Karpas-422 (cell line): ENCODE measurements around the gene LDLR. TPM values are rescaled to one million over a fixed set of nuclear protein-coding genes. Genes with fewer than 3 reads are reported as not detected.

Experiments
- DNase-seq: peaks from one replicate; pipeline ENCODE4 v3.0.0-alpha.2; 2015
- H2AFZ ChIP-seq: fragments of 200-600 bp; sonication (generic); 2 replicates; pipeline ENCODE4 v1.6.1; 2014; ENCODE audit warnings: antibody characterized with exemption, low read length, mixed read lengths
- H3K27ac ChIP-seq: fragments of 200-600 bp; sonication (generic); 2 replicates; pipeline ENCODE4 v1.5.1; 2014; ENCODE audit warnings: mild to moderate bottlenecking, low read length, moderate library complexity
- H3K27me3 ChIP-seq: fragments of 200-600 bp; sonication (generic); 2 replicates; pipeline ENCODE4 v1.6.1; 2014; ENCODE audit warnings: low read length, mixed read lengths
- H3K36me3 ChIP-seq: fragments of 200-600 bp; sonication (generic); 2 replicates; pipeline ENCODE4 v1.6.1; 2014; ENCODE audit warnings: low read length, mixed read lengths; ENCODE audit not compliant: insufficient read depth
- H3K4me1 ChIP-seq: fragments of 200-600 bp; sonication (generic); 2 replicates; pipeline ENCODE4 v1.6.1; 2014; ENCODE audit warnings: mild to moderate bottlenecking, low read length, mixed read lengths
- H3K4me2 ChIP-seq: fragments of 200-600 bp; sonication (generic); 2 replicates; pipeline ENCODE4 v1.6.1; 2014; ENCODE audit warnings: low read length, low read depth, mild to moderate bottlenecking; ENCODE audit not compliant: poor library complexity, severe bottlenecking
- H3K4me3 ChIP-seq: fragments of 200-600 bp; sonication (generic); 2 replicates; pipeline ENCODE4 v1.5.1; 2014; ENCODE audit warnings: mild to moderate bottlenecking, antibody characterized with exemption, low read length, mixed read lengths
- H3K79me2 ChIP-seq: fragments of 200-600 bp; sonication (generic); 2 replicates; pipeline ENCODE4 v1.6.1; 2014; ENCODE audit warnings: mild to moderate bottlenecking, low read length, mixed read lengths
- H3K9ac ChIP-seq: fragments of 200-600 bp; sonication (generic); 2 replicates; pipeline ENCODE4 v1.6.0; 2014; ENCODE audit warnings: low read length
- H3K9me2 ChIP-seq: fragments of 200-600 bp; sonication (generic), shearing (Covaris generic); replicated peaks from 2 replicates; pipeline ENCODE4 v1.6.0; 2014; ENCODE audit warnings: mild to moderate bottlenecking, low read length, moderate library complexity; ENCODE audit not compliant: insufficient read depth
- H3K9me3 ChIP-seq: fragments of 300-700, 200-600 bp; sonication (generic); 2 replicates; pipeline ENCODE4 v1.6.1; 2014; ENCODE audit warnings: low read length, mixed read lengths
- H4K20me1 ChIP-seq: fragments of 200-600 bp; sonication (generic); 2 replicates; pipeline ENCODE4 v1.6.1; 2014; ENCODE audit warnings: mild to moderate bottlenecking, antibody characterized with exemption, low read length, low read depth; ENCODE audit not compliant: insufficient read depth
- total RNA-seq: library from RNA; depleted of rRNA; stranded (reverse); fragments of >200 nt; shearing (Covaris generic); gene quantifications from 2 replicates; pipeline ENCODE4 v1.2.3, GENCODE V29; 2014; ENCODE audit warnings: low replicate concordance

Gene LDLR
- total RNA-seq, 1 experiment from 2014 or later = 49.8 TPM

GRCh38 chr19:11125994-11126685 is 36.9 kb downstream of the LDLR start:
- Histone ChIP-seq H2AFZ (no peak overlapping the region), H3K27ac (no peak overlapping the region), H4K20me1 (peaks cover 17% of the 10 kb centered on the region), H3K27me3 (no peaks in the 10 kb centered on the region), H3K9ac (no peak overlapping the region), H3K79me2 (no peaks in the 10 kb centered on the region), H3K4me1 (no peaks in the 10 kb centered on the region), H3K36me3 (peaks cover 50% of the 10 kb centered on the region), H3K4me3 (no peak overlapping the region), H3K4me2 (no peak overlapping the region), H3K9me2 (no peaks in the 10 kb centered on the region), H3K9me3 (no peaks in the 10 kb centered on the region)
- DNase-seq = peak; percentile 90

- no peak for DNase-seq
- Histone ChIP-seq H4K20me1 (peaks cover 28% of the 10 kb centered on the region), H3K9me3 (no peaks in the 10 kb centered on the region), H3K36me3 (peaks cover 60% of the 10 kb centered on the region), H2AFZ (no peak overlapping the region), H3K9me2 (no peaks in the 10 kb centered on the region), H3K79me2 (no peaks in the 10 kb centered on the region), H3K9ac (no peak overlapping the region), H3K27me3 (no peaks in the 10 kb centered on the region), H3K4me2 (no peak overlapping the region), H3K27ac (no peak overlapping the region), H3K4me1 (no peaks in the 10 kb centered on the region), H3K4me3 (no peak overlapping the region)
Observed at GRCh38 chr19:11127905-11128304, 38.6 kb downstream of the LDLR start.

DNA sequence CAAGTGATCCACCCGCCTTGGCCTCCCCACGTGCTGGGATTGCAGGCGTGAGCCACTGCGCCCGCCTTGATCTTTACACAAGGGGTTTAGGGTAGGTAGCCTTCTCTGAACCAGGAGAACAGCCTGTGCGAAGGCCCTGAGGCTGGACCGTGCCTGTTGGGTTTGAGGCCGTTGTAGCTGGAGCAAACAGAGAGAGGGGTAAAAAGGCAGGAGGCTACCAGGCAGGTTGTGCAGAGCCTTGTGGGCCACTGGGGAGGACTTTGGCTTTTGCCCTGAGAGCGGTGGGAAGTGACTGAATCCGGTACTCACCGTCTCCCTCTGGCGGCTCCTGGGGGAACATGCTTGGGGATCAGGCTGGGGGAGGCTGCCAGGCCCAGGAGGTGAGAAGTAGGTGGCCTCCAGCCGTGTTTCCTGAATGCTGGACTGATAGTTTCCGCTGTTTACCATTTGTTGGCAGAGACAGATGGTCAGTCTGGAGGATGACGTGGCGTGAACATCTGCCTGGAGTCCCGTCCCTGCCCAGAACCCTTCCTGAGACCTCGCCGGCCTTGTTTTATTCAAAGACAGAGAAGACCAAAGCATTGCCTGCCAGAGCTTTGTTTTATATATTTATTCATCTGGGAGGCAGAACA is 41.7 kb downstream of the LDLR start:
- Histone ChIP-seq H3K27me3 (no peaks in the 10 kb centered on the region), H3K36me3 (peaks cover 51% of the 10 kb centered on the region), H3K4me2 (no peak overlapping the region), H3K4me1 (no peaks in the 10 kb centered on the region), H3K9ac (no peak overlapping the region), H4K20me1 (peaks cover 25% of the 10 kb centered on the region), H3K9me2 (no peaks in the 10 kb centered on the region), H3K4me3 (no peak overlapping the region), H3K9me3 (no peaks in the 10 kb centered on the region), H3K79me2 (no peaks in the 10 kb centered on the region), H3K27ac (no peak overlapping the region), H2AFZ (no peak overlapping the region)
- DNase-seq = peak; percentile 89

GRCh38 chr19:11131471-11131870 is 42.2 kb downstream of the LDLR start:
- no peak for DNase-seq
- no peak overlapping the region for H3K9ac ChIP-seq
- peaks cover 48% of the 10 kb centered on the region for H3K36me3 ChIP-seq

GRCh38 chr19:11136400-11137101 is 47.3 kb downstream of the LDLR start:
- peaks cover 10% of the 10 kb centered on the region for H4K20me1 ChIP-seq
- DNase-seq = no peak

More at GRCh38 chr19:11131471-11131870, 42.2 kb downstream of the LDLR start:
- no peaks in the 10 kb centered on the region for H3K79me2 ChIP-seq
- H2AFZ ChIP-seq = no peak overlapping the region
- peaks cover 22% of the 10 kb centered on the region for H4K20me1 ChIP-seq
- H3K9me3 ChIP-seq = no peaks in the 10 kb centered on the region
- H3K4me1 ChIP-seq = no peaks in the 10 kb centered on the region
- no peak overlapping the region for H3K4me3 ChIP-seq
- H3K27ac ChIP-seq = no peak overlapping the region
- no peak overlapping the region for H3K4me2 ChIP-seq
- no peaks in the 10 kb centered on the region for H3K27me3 ChIP-seq
- H3K9me2 ChIP-seq = no peaks in the 10 kb centered on the region

DNA sequence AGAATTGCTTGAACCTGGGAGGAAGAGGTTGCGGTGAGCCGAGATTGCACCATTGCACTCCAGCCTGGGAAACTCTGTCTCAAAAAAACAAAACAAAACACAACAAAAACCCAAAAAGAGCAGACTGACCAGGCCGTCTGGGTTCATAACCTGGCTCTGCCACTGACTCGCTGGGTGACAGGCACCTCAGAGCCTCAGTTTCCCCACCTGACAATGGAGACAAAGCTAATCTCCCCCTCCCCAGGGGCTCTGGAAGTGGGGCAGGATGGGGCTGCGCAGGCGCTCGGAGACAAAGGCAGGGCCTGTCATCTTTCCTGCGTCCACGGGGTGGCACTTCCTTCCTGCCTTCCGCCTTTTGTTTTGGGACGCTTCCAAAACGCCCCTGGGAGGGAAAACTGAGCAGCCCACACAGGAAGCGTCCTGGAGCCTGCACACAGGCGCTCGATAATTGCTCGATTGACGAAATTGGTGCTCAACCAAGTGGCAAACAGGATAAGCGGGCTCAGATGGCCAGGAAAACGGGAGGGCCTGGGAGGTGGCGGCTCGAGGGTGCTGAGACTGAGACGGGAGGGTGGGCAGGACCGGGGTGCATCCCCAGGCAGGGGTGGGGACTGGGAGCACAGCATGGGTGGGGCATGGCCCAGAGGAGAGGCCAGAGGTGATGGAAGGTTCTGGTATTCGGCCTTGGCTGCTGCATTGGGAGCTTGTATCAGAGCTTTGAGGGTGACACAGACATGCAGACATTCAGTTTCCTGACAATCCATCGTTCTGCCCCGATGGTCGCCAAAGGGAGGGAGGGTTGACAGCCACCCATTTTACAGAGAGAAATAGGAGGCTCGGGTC is 48.5 kb downstream of the LDLR start:
- peak overlapping the region; percentile 41; the same call in 1 of the 2 replicates for H3K9ac ChIP-seq
- peaks cover 5% of the 10 kb centered on the region; the same call in 1 of the 2 replicates for H3K4me1 ChIP-seq
- H3K36me3 ChIP-seq = 0 out of 2 replicates have a peak, but pooled peaks cover 2% of the 10 kb centered on the region
- H3K79me2 ChIP-seq = no peaks in the 10 kb centered on the region
- H4K20me1 ChIP-seq = 0 out of 2 replicates have a peak, but pooled peaks cover 3% of the 10 kb centered on the region
- H3K9me2 ChIP-seq = no peaks in the 10 kb centered on the region
- H3K27me3 ChIP-seq = no peaks in the 10 kb centered on the region
- no peaks in the 10 kb centered on the region for H3K9me3 ChIP-seq
- H3K4me2 ChIP-seq = peak overlapping the region; percentile 54
- no peak overlapping the region for H3K4me3 ChIP-seq
- no peak overlapping the region for H2AFZ ChIP-seq
- H3K27ac ChIP-seq = no peak overlapping the region
- peak; percentile 69 for DNase-seq

More at GRCh38 chr19:11136400-11137101, 47.3 kb downstream of the LDLR start:
- Histone ChIP-seq H2AFZ (no peak overlapping the region), H3K4me3 (no peak overlapping the region), H3K27ac (no peak overlapping the region), H3K9me3 (no peaks in the 10 kb centered on the region), H3K4me2 (no peak overlapping the region), H3K9me2 (no peaks in the 10 kb centered on the region), H3K27me3 (no peaks in the 10 kb centered on the region), H3K9ac (no peak overlapping the region), H3K79me2 (no peaks in the 10 kb centered on the region), H3K36me3 (peaks cover 10% of the 10 kb centered on the region), H3K4me1 (peaks cover 5% of the 10 kb centered on the region; the same call in 1 of the 2 replicates)

GRCh38 chr19:11138601-11139300 is 49.5 kb downstream of the LDLR start:
- H3K27ac ChIP-seq = no peak overlapping the region
- no peak overlapping the region for H3K4me2 ChIP-seq
- H3K9ac ChIP-seq = no peak overlapping the region
- no peaks in the 10 kb centered on the region for H3K9me3 ChIP-seq
- H3K4me3 ChIP-seq = no peak overlapping the region
- H3K79me2 ChIP-seq = no peaks in the 10 kb centered on the region
- H3K4me1 ChIP-seq = peaks cover 5% of the 10 kb centered on the region; the same call in 1 of the 2 replicates
- 0 out of 2 replicates have a peak, but pooled peaks cover 3% of the 10 kb centered on the region for H4K20me1 ChIP-seq
- H3K27me3 ChIP-seq = no peaks in the 10 kb centered on the region
- H2AFZ ChIP-seq = no peak overlapping the region
- no peak for DNase-seq
- no peaks in the 10 kb centered on the region for H3K9me2 ChIP-seq
- H3K36me3 ChIP-seq = no peaks in the 10 kb centered on the region
